Gastrocnemius medialis (tissue), 4 donors: ENCODE data around the gene RC3H2.

Source experiments
- CTCF ChIP-seq, 5 experiments: fragments of 450-650 bp in 3 of 5; fragments of 200-600 bp in 2 of 5; sonication (generic) in 2 of 5; IDR thresholded peaks in 4 of 5; conservative IDR thresholded peaks in 1 of 5; 1 replicate in 4 of 5; 2 replicates in 1 of 5; pipeline ENCODE4 v1.5.1; 2016 to 2019; ENCODE audit warnings: antibody characterized with exemption in 5 of 5, mild to moderate bottlenecking in 3 of 5, moderate library complexity in 3 of 5
- POLR2A ChIP-seq, 2 donors: fragments of 450-650 bp; IDR thresholded peaks; one replicate each; pipeline ENCODE4 v1.6.1; 2017; ENCODE audit warnings: antibody characterized with exemption in 2 of 2, mild to moderate bottlenecking in 2 of 2, moderate library complexity in 2 of 2

- TF ChIP-seq CTCF (IDR thresholded peaks at IDR 0.05 in 4 of 5, conservative IDR thresholded peaks at IDR 0.05 in 1 of 5) (no peak), POLR2A (IDR thresholded peaks at IDR 0.05) (no peak)
Observed at GRCh38 chr9:122819326-122819725, 85.8 kb downstream of the RC3H2 start.
